Stimulated activated naive CD8-positive, alpha-beta T cell treated with anti-CD3 and anti-CD28 coated beads, Interleukin-15, Interleukin-2, amounts not matched to agents 100 U/mL and 50 U/mL, for 24 hours (primary cell): ENCODE measurements around the gene ZNF628.

Experiments
- ATAC-seq: fragments of 150-1000 bp; cut with Tn5 transposase; one replicate; pipeline ENCODE4 v1.10.0; 2021
- DNase-seq: peaks from one replicate; pipeline ENCODE4 v3.0.0; 2021

Gene ZNF628

GRCh38 chr19:55465460-55466240 lies 10.8 kb upstream of the ZNF628 start:
- DNase-seq = no peak

GRCh38 chr19:55466241-55466614 lies 10.2 kb upstream of the ZNF628 start:
- DNase-seq (no peak), ATAC-seq (no peak)

More at GRCh38 chr19:55465460-55466240, 10.8 kb upstream of the ZNF628 start:
- ATAC-seq = no peak

GRCh38 chr19:55467236-55468053 lies 9.0 kb upstream of the ZNF628 start:
- peak; percentile 86 for DNase-seq

GRCh38 chr19:55468054-55468393 lies 8.4 kb upstream of the ZNF628 start:
- no peak for ATAC-seq
- DNase-seq = no peak

More at GRCh38 chr19:55467236-55468053, 9.0 kb upstream of the ZNF628 start:
- peak; percentile 76 for ATAC-seq

GRCh38 chr19:55471266-55471665 lies 5.2 kb upstream of the ZNF628 start:
- DNase-seq = no peak
- no peak for ATAC-seq

GRCh38 chr19:55472463-55472862 lies 4.0 kb upstream of the ZNF628 start:
- DNase-seq (no peak), ATAC-seq (no peak)

- no peak for DNase-seq
- ATAC-seq = no peak
Observed at GRCh38 chr19:55473225-55474012, 3.0 kb upstream of the ZNF628 start.

GRCh38 chr19:55474269-55475265 lies 1.9 kb upstream of the ZNF628 start:
- ATAC-seq (no peak), DNase-seq (no peak)

GRCh38 chr19:55477905-55478304 lies 1.5 kb downstream of the ZNF628 start:
- no peak for DNase-seq
- no peak for ATAC-seq

GRCh38 chr19:55478364-55478763 lies 1.9 kb downstream of the ZNF628 start:
- DNase-seq (no peak), ATAC-seq (no peak)

- ATAC-seq = no peak
- DNase-seq = no peak
Observed at GRCh38 chr19:55479045-55479444, 2.6 kb downstream of the ZNF628 start.

GRCh38 chr19:55479451-55480230 lies 3.2 kb downstream of the ZNF628 start:
- DNase-seq (no peak), ATAC-seq (no peak)

GRCh38 chr19:55481148-55481793 lies 4.9 kb downstream of the ZNF628 start:
- DNase-seq = no peak
- ATAC-seq = no peak

- ATAC-seq (no peak), DNase-seq (no peak)
Observed at GRCh38 chr19:55481794-55482155, 5.4 kb downstream of the ZNF628 start.

GRCh38 chr19:55482156-55482961 lies 5.9 kb downstream of the ZNF628 start:
- no peak for DNase-seq
- ATAC-seq = no peak

GRCh38 chr19:55482967-55483705 lies 6.7 kb downstream of the ZNF628 start:
- ATAC-seq (no peak), DNase-seq (no peak)

GRCh38 chr19:55483706-55484592 lies 7.5 kb downstream of the ZNF628 start:
- no peak for DNase-seq
- ATAC-seq = no peak
